ENCODE data around the gene RBM6.

The RBM6 gene

DNA sequence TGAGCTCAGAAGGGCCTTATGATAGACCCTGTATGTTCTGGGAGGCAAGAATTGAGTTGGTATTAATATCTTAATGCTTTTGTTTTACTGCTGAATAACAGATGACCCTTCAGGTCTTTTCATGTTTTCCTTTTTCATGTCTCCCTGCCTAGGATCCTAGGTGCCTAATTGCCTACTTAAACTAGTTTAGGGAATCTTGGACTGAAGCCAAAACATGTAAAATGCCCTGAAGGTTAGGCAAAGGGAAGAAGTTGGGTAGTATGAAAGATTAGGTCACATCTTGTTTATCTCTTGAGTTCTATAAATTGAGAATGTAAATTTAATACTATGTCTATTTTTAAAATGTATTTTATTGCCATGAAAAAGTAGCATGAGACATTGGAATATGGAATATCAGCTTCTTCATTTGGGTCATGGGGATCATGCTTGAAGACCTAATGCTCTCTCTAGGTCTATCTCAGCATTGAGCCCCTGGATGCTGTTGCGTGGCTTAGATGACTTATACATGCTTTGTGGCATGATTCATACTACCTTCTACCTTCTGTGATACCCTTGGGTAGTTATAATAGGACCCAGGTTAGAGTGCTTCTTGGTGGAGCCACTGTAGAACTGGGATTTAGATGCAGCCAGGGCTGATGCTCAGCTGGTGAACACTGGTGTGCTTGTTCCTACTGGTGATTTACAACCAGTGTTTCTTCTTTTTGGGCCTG lies 26.4 kb downstream of the RBM6 start:
- TF ChIP-seq, protein P1, sequence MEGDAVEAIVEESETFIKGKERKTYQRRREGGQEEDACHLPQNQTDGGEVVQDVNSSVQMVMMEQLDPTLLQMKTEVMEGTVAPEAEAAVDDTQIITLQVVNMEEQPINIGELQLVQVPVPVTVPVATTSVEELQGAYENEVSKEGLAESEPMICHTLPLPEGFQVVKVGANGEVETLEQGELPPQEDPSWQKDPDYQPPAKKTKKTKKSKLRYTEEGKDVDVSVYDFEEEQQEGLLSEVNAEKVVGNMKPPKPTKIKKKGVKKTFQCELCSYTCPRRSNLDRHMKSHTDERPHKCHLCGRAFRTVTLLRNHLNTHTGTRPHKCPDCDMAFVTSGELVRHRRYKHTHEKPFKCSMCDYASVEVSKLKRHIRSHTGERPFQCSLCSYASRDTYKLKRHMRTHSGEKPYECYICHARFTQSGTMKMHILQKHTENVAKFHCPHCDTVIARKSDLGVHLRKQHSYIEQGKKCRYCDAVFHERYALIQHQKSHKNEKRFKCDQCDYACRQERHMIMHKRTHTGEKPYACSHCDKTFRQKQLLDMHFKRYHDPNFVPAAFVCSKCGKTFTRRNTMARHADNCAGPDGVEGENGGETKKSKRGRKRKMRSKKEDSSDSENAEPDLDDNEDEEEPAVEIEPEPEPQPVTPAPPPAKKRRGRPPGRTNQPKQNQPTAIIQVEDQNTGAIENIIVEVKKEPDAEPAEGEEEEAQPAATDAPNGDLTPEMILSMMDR (IDR thresholded peaks at IDR 0.05; ENCODE audit: insufficient read depth, missing control alignments): no peak
- no peak for DNase-seq (ENCODE audit: insufficient read length, low spot score)
- FAIRE-seq: no peak

DNA sequence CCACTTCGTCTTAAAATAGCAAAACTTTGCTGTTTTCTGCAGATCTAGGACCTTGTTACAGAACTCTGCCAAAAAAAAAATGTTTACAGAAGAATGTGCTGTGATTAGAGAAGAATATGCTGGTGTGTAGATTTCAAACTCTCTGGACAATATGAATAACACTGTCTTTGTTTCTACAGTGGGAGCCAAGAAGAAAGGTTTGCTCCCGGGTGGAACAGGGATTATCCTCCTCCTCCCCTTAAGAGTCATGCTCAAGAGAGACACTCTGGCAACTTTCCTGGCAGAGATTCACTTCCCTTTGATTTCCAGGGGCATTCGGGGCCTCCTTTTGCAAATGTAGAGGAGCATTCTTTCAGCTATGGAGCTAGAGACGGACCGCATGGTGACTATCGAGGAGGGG lies 27.3 kb downstream of the RBM6 start:
- FAIRE-seq: no peak
- TF ChIP-seq, protein P1 (IDR thresholded peaks at IDR 0.05; ENCODE audit: insufficient read depth, missing control alignments): no peak
- DNase-seq (ENCODE audit: insufficient read length, low spot score): no peak

DNA sequence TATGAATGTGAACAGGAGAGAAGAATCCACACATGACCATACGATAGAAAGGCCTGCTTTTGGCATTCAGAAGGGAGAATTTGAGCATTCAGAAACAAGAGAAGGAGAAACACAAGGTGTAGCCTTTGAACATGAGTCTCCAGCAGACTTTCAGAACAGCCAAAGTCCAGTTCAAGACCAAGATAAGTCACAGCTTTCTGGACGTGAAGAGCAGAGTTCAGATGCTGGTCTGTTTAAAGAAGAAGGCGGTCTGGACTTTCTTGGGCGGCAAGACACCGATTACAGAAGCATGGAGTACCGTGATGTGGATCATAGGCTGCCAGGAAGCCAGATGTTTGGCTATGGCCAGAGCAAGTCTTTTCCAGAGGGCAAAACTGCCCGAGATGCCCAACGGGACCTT lies 28.4 kb downstream of the RBM6 start:
- no peak for FAIRE-seq
- TF ChIP-seq, protein P1 (IDR thresholded peaks at IDR 0.05; ENCODE audit: insufficient read depth, missing control alignments): no peak
- DNase-seq (ENCODE audit: insufficient read length, low spot score): no peak

DNA sequence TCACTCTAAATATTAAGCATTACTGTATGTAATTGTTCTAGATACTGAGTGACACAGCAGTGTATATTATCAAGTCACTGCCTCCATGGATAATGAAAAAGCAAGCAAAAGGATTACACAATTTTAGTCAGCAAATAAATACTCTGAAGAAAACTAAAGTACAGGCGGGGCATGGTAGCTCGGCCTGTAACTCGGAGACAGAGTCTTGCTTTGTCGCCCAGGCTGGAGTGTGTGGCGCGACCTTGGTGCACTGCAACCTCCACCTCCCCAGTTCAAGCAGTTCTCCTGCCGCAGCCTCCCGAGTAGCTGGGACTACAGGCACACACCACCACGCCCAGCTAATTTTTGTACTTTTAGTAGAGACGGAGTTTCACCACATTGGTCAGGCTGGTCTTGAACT lies 32.7 kb downstream of the RBM6 start:
- TF ChIP-seq, protein P1 (IDR thresholded peaks at IDR 0.05; ENCODE audit: insufficient read depth, missing control alignments): no peak
- DNase-seq (ENCODE audit: insufficient read length, low spot score) (no peak), FAIRE-seq (no peak)

DNA sequence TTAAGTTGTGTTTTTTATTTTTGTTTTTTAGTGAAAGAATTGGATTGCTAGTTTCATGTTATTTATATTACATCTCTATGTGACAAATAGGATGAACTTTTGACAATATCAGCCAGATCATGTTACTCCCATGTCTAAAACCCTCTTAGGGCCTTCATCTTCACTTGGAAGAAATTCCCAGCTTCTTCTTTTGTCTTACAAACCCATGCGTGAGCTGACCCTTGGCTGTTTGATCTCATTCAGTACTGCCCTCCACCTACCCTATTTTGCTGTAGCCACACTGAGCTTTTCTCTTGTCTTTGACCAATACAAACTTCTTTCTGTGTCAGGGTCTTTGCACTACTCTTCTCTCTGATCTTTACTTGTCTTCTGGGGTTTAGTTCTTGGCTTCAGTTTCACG lies 37.0 kb downstream of the RBM6 start:
- FAIRE-seq (no peak), DNase-seq (ENCODE audit: insufficient read length, low spot score) (no peak)
- TF ChIP-seq, protein P1 (IDR thresholded peaks at IDR 0.05; ENCODE audit: insufficient read depth, missing control alignments): no peak

DNA sequence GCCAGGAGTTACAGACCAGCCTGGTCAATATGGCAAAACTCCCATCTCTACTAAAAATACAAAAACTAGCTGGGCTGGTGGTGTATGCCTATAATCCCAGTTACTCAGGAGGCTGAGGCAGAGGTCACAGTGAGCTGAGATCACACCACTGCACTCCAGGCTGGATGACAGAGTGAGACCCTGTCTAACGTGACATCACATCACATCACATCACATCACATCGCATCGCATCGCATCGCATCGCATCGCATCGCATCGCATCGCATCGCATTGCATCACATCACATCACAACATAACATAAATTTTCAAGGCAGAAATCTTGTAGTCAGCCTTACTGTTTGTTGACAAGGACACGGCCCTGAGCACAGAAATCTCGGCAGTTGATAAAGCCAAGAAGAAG lies 44.4 kb downstream of the RBM6 start:
- TF ChIP-seq, protein P1 (IDR thresholded peaks at IDR 0.05; ENCODE audit: insufficient read depth, missing control alignments): no peak
- DNase-seq (ENCODE audit: insufficient read length, low spot score) (no peak), FAIRE-seq (no peak)

DNA sequence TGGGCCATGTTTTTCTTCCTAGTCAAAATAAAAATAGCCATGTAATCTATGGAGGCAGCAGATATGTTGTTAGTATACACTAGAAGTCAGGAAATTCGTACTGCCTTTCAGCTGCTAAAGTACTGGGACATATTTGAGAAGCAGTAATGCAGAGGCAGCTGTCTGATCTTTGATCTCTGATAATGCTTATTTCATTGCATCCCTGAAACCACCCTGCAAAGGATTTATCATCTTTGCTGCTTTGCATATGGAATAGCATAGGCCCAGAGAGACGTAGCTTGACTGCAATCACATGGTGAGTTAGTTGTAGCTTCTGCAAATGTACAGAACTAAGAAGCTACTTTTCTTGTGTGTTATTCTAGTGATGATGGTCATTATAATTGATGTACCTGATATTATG lies 52.4 kb downstream of the RBM6 start:
- TF ChIP-seq, protein P1 (IDR thresholded peaks at IDR 0.05; ENCODE audit: insufficient read depth, missing control alignments): no peak
- DNase-seq (ENCODE audit: insufficient read length, low spot score): no peak
- FAIRE-seq: no peak
